Neural progenitor cell (in vitro differentiated cells): ENCODE measurements around the gene PDCL2.

ENCODE experiments used
- CTCF ChIP-seq: fragments of 200-600 bp; sonication (generic); IDR thresholded peaks from 2 replicates; pipeline ENCODE4 v1.5.1; 2017; ENCODE audit warnings: antibody characterized with exemption, mild to moderate bottlenecking
- EZH2 ChIP-seq: fragments of 200-600 bp; sonication (generic); IDR thresholded peaks from 2 replicates; pipeline ENCODE4 v1.6.1; 2017; ENCODE audit warnings: antibody characterized with exemption, mild to moderate bottlenecking, moderate library complexity
- EZH2phosphoT487 ChIP-seq: fragments of 200-600 bp; sonication (generic); IDR thresholded peaks from 2 replicates; pipeline ENCODE4 v1.6.1; 2017; ENCODE audit warnings: antibody characterized with exemption

- TF ChIP-seq CTCF, result no peak
- no peak for TF ChIP-seq EZH2
- no peak for TF ChIP-seq EZH2phosphoT487
Measured at GRCh38 chr4:55517526-55518229, 74.4 kb downstream of the PDCL2 start.
